Trophoblast cell (in vitro differentiated cells and primary cell): ENCODE results near the gene LRRFIP1.
A peak's percentile ranks its signal among the peaks of the same experiment; 100 is the strongest.

Experiments
- DNase-seq, 2 donors: peaks; one replicate each; pipeline ENCODE4 v3.0.0-alpha.2; 2016
- H2AFZ ChIP-seq: 2 replicates; pipeline ENCODE4 v1.6.1; 2013; ENCODE audit warnings: low read length, moderate library complexity, mild to moderate bottlenecking; ENCODE audit not compliant: insufficient read depth, poor library complexity
- H2AK5ac ChIP-seq: 2 replicates; pipeline ENCODE4 v1.6.1; 2013; ENCODE audit warnings: mild to moderate bottlenecking, low read length
- H2BK120ac ChIP-seq: 2 replicates; pipeline ENCODE4 v1.6.1; 2013; ENCODE audit warnings: low read length, mild to moderate bottlenecking, moderate library complexity; ENCODE audit not compliant: insufficient read depth, poor library complexity
- H2BK12ac ChIP-seq: 2 replicates; pipeline ENCODE4 v1.6.1; 2013; ENCODE audit warnings: mild to moderate bottlenecking, low read length, moderate library complexity
- H2BK5ac ChIP-seq: 2 replicates; pipeline ENCODE4 v1.6.1; 2013; ENCODE audit warnings: low read length, low read depth, moderate library complexity, mild to moderate bottlenecking; ENCODE audit not compliant: poor library complexity
- H3K14ac ChIP-seq: 2 replicates; pipeline ENCODE4 v1.6.1; 2013; ENCODE audit warnings: mild to moderate bottlenecking, low read length
- H3K18ac ChIP-seq: 2 replicates; pipeline ENCODE4 v1.6.1; 2013; ENCODE audit warnings: mild to moderate bottlenecking, low read length
- H3K23ac ChIP-seq: 2 replicates; pipeline ENCODE4 v1.6.1; 2013; ENCODE audit warnings: low read length
- H3K27ac ChIP-seq: 2 replicates; pipeline ENCODE4 v1.5.1; 2013; ENCODE audit warnings: low read depth, mild to moderate bottlenecking, inconsistent platforms, low read length, moderate library complexity
- H3K27me3 ChIP-seq: 2 replicates; pipeline ENCODE4 v1.6.1; 2013; ENCODE audit warnings: inconsistent platforms, mild to moderate bottlenecking, low read length, moderate library complexity; ENCODE audit not compliant: insufficient read depth
- H3K36me3 ChIP-seq, 2 experiments: 1 replicate in 1 of 2; 2 replicates in 1 of 2; pipeline ENCODE4 v1.6.1; 2013; ENCODE audit warnings: low read length in 2 of 2, mild to moderate bottlenecking in 2 of 2, moderate library complexity in 1 of 2; ENCODE audit not compliant: insufficient read depth in 2 of 2, control insufficient read depth in 1 of 2
- H3K4ac ChIP-seq: 2 replicates; pipeline ENCODE4 v1.6.1; 2013; ENCODE audit warnings: low read depth, mild to moderate bottlenecking, low read length, moderate library complexity
- H3K4me1 ChIP-seq, 2 experiments: 1 replicate in 1 of 2; 2 replicates in 1 of 2; pipeline ENCODE4 v1.6.1; 2013; ENCODE audit warnings: low read length in 2 of 2, mild to moderate bottlenecking in 2 of 2, moderate library complexity in 1 of 2; ENCODE audit not compliant: insufficient read depth in 2 of 2, control insufficient read depth in 1 of 2
- H3K4me2 ChIP-seq: 2 replicates; pipeline ENCODE4 v1.6.1; 2013; ENCODE audit warnings: inconsistent platforms, mild to moderate bottlenecking, low read length, moderate library complexity
- H3K4me3 ChIP-seq: 2 replicates; pipeline ENCODE4 v1.5.1; 2013; ENCODE audit warnings: mild to moderate bottlenecking, low read depth, low read length, inconsistent platforms
- H3K79me1 ChIP-seq: one replicate; pipeline ENCODE4 v1.6.1; 2013; ENCODE audit warnings: low read length
- H3K79me2 ChIP-seq: 2 replicates; pipeline ENCODE4 v1.6.1; 2013; ENCODE audit warnings: low read length, mild to moderate bottlenecking; ENCODE audit not compliant: control insufficient read depth, insufficient read depth, poor library complexity
- H3K9ac ChIP-seq: 2 replicates; pipeline ENCODE4 v1.6.1; 2013; ENCODE audit warnings: mild to moderate bottlenecking, low read length
- H3K9me3 ChIP-seq: 2 replicates; pipeline ENCODE4 v1.6.1; 2013; ENCODE audit warnings: low read depth, mild to moderate bottlenecking, control low read depth, inconsistent platforms, low read length; ENCODE audit not compliant: insufficient read depth
- H4K12ac ChIP-seq: 2 replicates; pipeline ENCODE4 v1.6.1; 2013; ENCODE audit warnings: low read depth, mild to moderate bottlenecking, low read length, moderate library complexity
- H4K8ac ChIP-seq: 2 replicates; pipeline ENCODE4 v1.6.1; 2013; ENCODE audit warnings: low read depth, mild to moderate bottlenecking, low read length, moderate library complexity
- H4K91ac ChIP-seq: one replicate; pipeline ENCODE4 v1.6.1; 2013; ENCODE audit warnings: low read depth, mild to moderate bottlenecking, low read length, moderate library complexity
- WGBS: extraction: QIAGEN DNeasy Blood & Tissue Kit; methylation state at CpG from one replicate; pipeline ENCODE4 v1.1.7; 2013; ENCODE audit warnings: missing lambda C conversion rate; ENCODE audit not compliant: insufficient read length, insufficient coverage; ENCODE audit errors: extremely low coverage; 5-methylcytosine and 5-hydroxymethylcytosine counted together

LRRFIP1 gene

GRCh38 chr2:237674731-237675276 lies 47.4 kb downstream of the LRRFIP1 start:
- Histone ChIP-seq H2BK5ac (no peak overlapping the region), H3K27me3 (no peaks in the 10 kb centered on the region)
- no CpG with 5 or more reads among the region's 17 CpGs for WGBS

DNA sequence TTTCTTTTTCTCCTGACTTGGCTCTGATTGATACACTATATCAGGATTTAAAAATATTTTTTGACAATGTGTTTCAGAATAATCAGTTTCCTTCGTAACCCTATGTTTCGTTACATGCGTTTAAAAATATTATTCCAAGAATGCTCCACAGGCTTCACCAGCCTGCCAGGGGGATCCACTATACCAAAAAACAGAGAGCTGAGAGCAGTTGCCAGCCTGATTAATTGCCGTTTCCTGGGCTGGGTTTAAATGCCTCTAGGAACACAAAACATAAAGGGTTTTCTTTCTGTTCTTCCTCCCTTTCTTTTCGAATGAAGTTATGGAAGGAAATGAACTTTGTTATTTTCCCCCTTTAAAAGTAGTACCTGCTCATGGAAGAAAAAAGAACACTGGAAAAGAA lies 47.9 kb downstream of the LRRFIP1 start:
- WGBS: no CpG with 5 or more reads among the region's 5 CpGs

More at GRCh38 chr2:237674731-237675276, 47.4 kb downstream of the LRRFIP1 start:
- Histone ChIP-seq H3K79me2 (no peaks in the 10 kb centered on the region), H4K8ac (peak overlapping the region; percentile 37), H3K18ac (no peak overlapping the region), H3K4me3 (no peak overlapping the region), H2BK120ac (no peak overlapping the region), H2BK12ac (no peak overlapping the region), H3K4me2 (peak overlapping the region; percentile 45), H2AFZ (no peak overlapping the region), H2AK5ac (peak overlapping the region; percentile 34), H3K4me1 (peaks cover 4 to 6% of the 10 kb centered on the region in 2 experiments), H3K9me3 (no peaks in the 10 kb centered on the region), H4K91ac (no peak overlapping the region), H3K27ac (no peak overlapping the region), H3K23ac (no peak overlapping the region), H3K36me3 (peaks cover 2 to 3% of the 10 kb centered on the region in 2 experiments), H3K79me1 (no peaks in the 10 kb centered on the region), H3K9ac (no peak overlapping the region), H3K14ac (no peak overlapping the region), H4K12ac (no peak overlapping the region), H3K4ac (no peak overlapping the region)
- DNase-seq: peak; percentile 71 to 73

DNA sequence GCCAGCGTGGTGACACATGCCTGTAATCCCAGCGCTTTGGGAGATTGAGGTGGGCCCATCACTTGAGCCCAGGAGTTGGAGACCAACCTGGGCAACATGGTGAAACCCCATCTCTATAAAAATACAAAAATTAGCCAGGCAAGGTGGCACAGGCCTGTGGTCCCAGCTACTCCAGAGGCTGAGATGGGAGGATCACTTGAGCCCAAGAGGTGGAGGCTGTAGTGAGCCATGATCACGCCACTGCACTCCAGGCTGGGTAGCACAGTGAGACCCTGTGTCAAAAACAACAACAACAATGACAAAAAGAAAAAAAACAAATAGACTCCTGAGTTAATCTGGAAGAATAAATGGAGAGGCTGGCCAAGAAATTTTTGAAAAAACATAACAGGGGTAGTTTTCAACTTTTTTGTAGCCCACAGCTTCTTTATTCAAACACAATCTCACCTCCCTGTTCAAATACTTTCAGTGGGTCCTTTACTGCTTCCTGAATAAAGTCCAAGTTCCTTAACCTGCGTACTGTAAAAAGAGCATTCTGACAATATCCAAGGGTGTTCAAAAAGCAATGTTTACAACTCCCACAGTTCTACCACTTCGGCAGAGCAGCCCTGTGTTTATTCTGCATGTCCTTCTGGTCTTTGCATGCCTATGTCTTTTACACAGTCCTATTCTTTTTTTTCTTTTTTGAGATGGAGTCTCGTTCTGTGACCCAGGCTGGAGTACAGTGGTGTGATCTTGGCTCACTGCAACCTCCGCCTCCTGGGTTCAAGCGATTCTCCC lies 53.5 kb downstream of the LRRFIP1 start:
- H2AK5ac ChIP-seq: no peak overlapping the region
- no peak overlapping the region for H3K4me3 ChIP-seq
- no peak overlapping the region for H4K12ac ChIP-seq
- no peaks in the 10 kb centered on the region for H3K9me3 ChIP-seq
- no peak for DNase-seq
- no peak overlapping the region for H2BK5ac ChIP-seq
- no peak overlapping the region for H3K9ac ChIP-seq
- H3K18ac ChIP-seq: no peak overlapping the region
- H4K8ac ChIP-seq: no peak overlapping the region
- no peak overlapping the region for H4K91ac ChIP-seq
- no peaks in the 10 kb centered on the region for H3K79me1 ChIP-seq
- H3K4me1 ChIP-seq: no peaks in the 10 kb centered on the region
- WGBS: no CpG with 5 or more reads among the region's 8 CpGs
- no peak overlapping the region for H2AFZ ChIP-seq
- no peak overlapping the region for H3K4me2 ChIP-seq
- no peaks in the 10 kb centered on the region for H3K79me2 ChIP-seq
- H2BK120ac ChIP-seq: no peak overlapping the region
- no peak overlapping the region for H2BK12ac ChIP-seq
- H3K14ac ChIP-seq: no peak overlapping the region
- no peak overlapping the region for H3K27ac ChIP-seq
- H3K23ac ChIP-seq: no peak overlapping the region
- H3K4ac ChIP-seq: no peak overlapping the region
- no peaks in the 10 kb centered on the region for H3K27me3 ChIP-seq
- H3K36me3 ChIP-seq: no peaks in the 10 kb centered on the region

More for the DNA sequence above, 47.9 kb downstream of the LRRFIP1 start:
- no peaks in the 10 kb centered on the region for H3K27me3 ChIP-seq
- no peaks in the 10 kb centered on the region for H3K9me3 ChIP-seq
- no peaks in the 10 kb centered on the region for H3K79me1 ChIP-seq
- no peak overlapping the region for H3K4me3 ChIP-seq
- H2AFZ ChIP-seq: no peak overlapping the region
- H4K12ac ChIP-seq: no peak overlapping the region
- no peak overlapping the region for H3K23ac ChIP-seq
- H3K36me3 ChIP-seq: peaks cover 2 to 3% of the 10 kb centered on the region in 2 experiments
- no peak overlapping the region for H2BK5ac ChIP-seq
- no peak overlapping the region for H2BK120ac ChIP-seq
- H3K18ac ChIP-seq: no peak overlapping the region
- peaks cover 4 to 6% of the 10 kb centered on the region in 2 experiments for H3K4me1 ChIP-seq
- H3K4ac ChIP-seq: no peak overlapping the region
- H3K14ac ChIP-seq: no peak overlapping the region
- no peak overlapping the region for H2AK5ac ChIP-seq
- H2BK12ac ChIP-seq: no peak overlapping the region
- H3K9ac ChIP-seq: no peak overlapping the region
- H3K27ac ChIP-seq: no peak overlapping the region
- DNase-seq: no peak
- H4K8ac ChIP-seq: no peak overlapping the region
- H3K79me2 ChIP-seq: no peaks in the 10 kb centered on the region
- no peak overlapping the region for H4K91ac ChIP-seq
- no peak overlapping the region for H3K4me2 ChIP-seq

GRCh38 chr2:237682151-237682550 lies 54.8 kb downstream of the LRRFIP1 start:
- no peak overlapping the region for H3K27ac ChIP-seq
- no peak overlapping the region for H3K4ac ChIP-seq
- no peak overlapping the region for H3K9ac ChIP-seq
- H2AFZ ChIP-seq: no peak overlapping the region
- H3K79me2 ChIP-seq: no peaks in the 10 kb centered on the region
- H4K91ac ChIP-seq: no peak overlapping the region
- no peaks in the 10 kb centered on the region for H3K9me3 ChIP-seq
- H3K4me1 ChIP-seq: no peaks in the 10 kb centered on the region
- no peak overlapping the region for H3K4me2 ChIP-seq
- WGBS: no CpG with 5 or more reads among the region's 7 CpGs
- H3K23ac ChIP-seq: no peak overlapping the region
- H3K79me1 ChIP-seq: no peaks in the 10 kb centered on the region
- H2BK120ac ChIP-seq: no peak overlapping the region
- no peak overlapping the region for H3K4me3 ChIP-seq
- H3K18ac ChIP-seq: no peak overlapping the region
- no peaks in the 10 kb centered on the region for H3K27me3 ChIP-seq
- no peak overlapping the region for H2AK5ac ChIP-seq
- no peak overlapping the region for H2BK5ac ChIP-seq
- H3K36me3 ChIP-seq: no peaks in the 10 kb centered on the region
- no peak overlapping the region for H4K8ac ChIP-seq
- no peak overlapping the region for H3K14ac ChIP-seq
- no peak overlapping the region for H2BK12ac ChIP-seq
- no peak for DNase-seq
- H4K12ac ChIP-seq: no peak overlapping the region
